Gastroesophageal sphincter (tissue), 3 donors: ENCODE measurements around the gene CASKIN1.

Experiments
- POLR2A ChIP-seq, 2 donors: fragments of 450-650 bp; IDR thresholded peaks; one replicate each; pipeline ENCODE4 v1.6.1; 2017; ENCODE audit warnings: antibody characterized with exemption in 2 of 2, mild to moderate bottlenecking in 2 of 2, moderate library complexity in 1 of 2
- POLR2AphosphoS5 ChIP-seq: sonication (generic); formaldehyde crosslinking; IDR thresholded peaks from one replicate; pipeline ENCODE4 v1.6.1; 2017; ENCODE audit warnings: antibody characterized with exemption
- TF ChIP-seq, protein P1 (sequence below), 4 experiments: fragments of 200-600 bp in 2 of 4; fragments of 450-650 bp in 2 of 4; sonication (generic) in 1 of 4; IDR thresholded peaks; one replicate each; pipeline ENCODE4 v1.5.1; 2017 to 2019; ENCODE audit warnings: antibody characterized with exemption in 4 of 4, mild to moderate bottlenecking in 2 of 4, moderate library complexity in 2 of 4

- TF ChIP-seq, protein P1, sequence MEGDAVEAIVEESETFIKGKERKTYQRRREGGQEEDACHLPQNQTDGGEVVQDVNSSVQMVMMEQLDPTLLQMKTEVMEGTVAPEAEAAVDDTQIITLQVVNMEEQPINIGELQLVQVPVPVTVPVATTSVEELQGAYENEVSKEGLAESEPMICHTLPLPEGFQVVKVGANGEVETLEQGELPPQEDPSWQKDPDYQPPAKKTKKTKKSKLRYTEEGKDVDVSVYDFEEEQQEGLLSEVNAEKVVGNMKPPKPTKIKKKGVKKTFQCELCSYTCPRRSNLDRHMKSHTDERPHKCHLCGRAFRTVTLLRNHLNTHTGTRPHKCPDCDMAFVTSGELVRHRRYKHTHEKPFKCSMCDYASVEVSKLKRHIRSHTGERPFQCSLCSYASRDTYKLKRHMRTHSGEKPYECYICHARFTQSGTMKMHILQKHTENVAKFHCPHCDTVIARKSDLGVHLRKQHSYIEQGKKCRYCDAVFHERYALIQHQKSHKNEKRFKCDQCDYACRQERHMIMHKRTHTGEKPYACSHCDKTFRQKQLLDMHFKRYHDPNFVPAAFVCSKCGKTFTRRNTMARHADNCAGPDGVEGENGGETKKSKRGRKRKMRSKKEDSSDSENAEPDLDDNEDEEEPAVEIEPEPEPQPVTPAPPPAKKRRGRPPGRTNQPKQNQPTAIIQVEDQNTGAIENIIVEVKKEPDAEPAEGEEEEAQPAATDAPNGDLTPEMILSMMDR (IDR thresholded peaks at IDR 0.05): no peak
- no peak for TF ChIP-seq POLR2AphosphoS5
- TF ChIP-seq POLR2A (IDR thresholded peaks at IDR 0.05): no peak
Measured at GRCh38 chr16:2210009-2210332, 13.6 kb upstream of the CASKIN1 start.
